ENCODE measurements around the gene EXOG.

EXOG gene

GRCh38 chr3:38472342-38472741 is 23.8 kb upstream of the EXOG start:
- DNase-seq (ENCODE audit: low read depth in 2 of 2) = no peak

GRCh38 chr3:38473229-38473628 is 22.9 kb upstream of the EXOG start:
- no peak for DNase-seq (ENCODE audit: low read depth in 2 of 2)

GRCh38 chr3:38474928-38475605 is 21.1 kb upstream of the EXOG start:
- no peak for DNase-seq (ENCODE audit: low read depth in 2 of 2)

- no peak for DNase-seq (ENCODE audit: low read depth in 2 of 2)
Measured at GRCh38 chr3:38475716-38476115, 20.4 kb upstream of the EXOG start.

- no peak for DNase-seq (ENCODE audit: low read depth in 2 of 2)
Measured at GRCh38 chr3:38476157-38476756, 19.9 kb upstream of the EXOG start.

- DNase-seq (ENCODE audit: low read depth in 2 of 2) = no peak
Measured at GRCh38 chr3:38477057-38477820, 18.9 kb upstream of the EXOG start.

GRCh38 chr3:38477839-38478450 is 18.2 kb upstream of the EXOG start:
- no peak for DNase-seq (ENCODE audit: low read depth in 2 of 2)

GRCh38 chr3:38478901-38479300 is 17.2 kb upstream of the EXOG start:
- DNase-seq (ENCODE audit: low read depth in 2 of 2) = no peak

GRCh38 chr3:38479431-38480092 is 16.6 kb upstream of the EXOG start:
- no peak for DNase-seq (ENCODE audit: low read depth in 2 of 2)

- DNase-seq (ENCODE audit: low read depth in 2 of 2) = no peak
Measured at GRCh38 chr3:38480093-38480445, 16.1 kb upstream of the EXOG start.

GRCh38 chr3:38480930-38481329 is 15.2 kb upstream of the EXOG start:
- no peak for DNase-seq (ENCODE audit: low read depth in 2 of 2)

- DNase-seq (ENCODE audit: low read depth in 2 of 2) = no peak
Measured at GRCh38 chr3:38482951-38483350, 13.2 kb upstream of the EXOG start.

- no peak for DNase-seq (ENCODE audit: low read depth in 2 of 2)
Measured at GRCh38 chr3:38487323-38487722, 8.8 kb upstream of the EXOG start.

- no peak for DNase-seq (ENCODE audit: low read depth in 2 of 2)
Measured at GRCh38 chr3:38488949-38489348, 7.2 kb upstream of the EXOG start.

GRCh38 chr3:38489766-38490165 is 6.4 kb upstream of the EXOG start:
- no peak for DNase-seq (ENCODE audit: low read depth in 2 of 2)

- DNase-seq (ENCODE audit: low read depth in 2 of 2) = no peak
Measured at GRCh38 chr3:38490281-38491030, 5.7 kb upstream of the EXOG start.

GRCh38 chr3:38491215-38491614 is 4.9 kb upstream of the EXOG start:
- DNase-seq (ENCODE audit: low read depth in 2 of 2) = no peak

- no peak for DNase-seq (ENCODE audit: low read depth in 2 of 2)
Measured at GRCh38 chr3:38493031-38493430, 3.1 kb upstream of the EXOG start.

GRCh38 chr3:38497031-38497430 is 891 bp downstream of the EXOG start:
- DNase-seq (ENCODE audit: low read depth in 2 of 2) = no peak

- no peak for DNase-seq (ENCODE audit: low read depth in 2 of 2)
Measured at GRCh38 chr3:38500688-38501417, 4.7 kb downstream of the EXOG start.

- no peak for DNase-seq (ENCODE audit: low read depth in 2 of 2)
Measured at GRCh38 chr3:38507120-38507519, 11.0 kb downstream of the EXOG start.
